CD4-positive, alpha-beta memory T cell (primary cell): ENCODE data around the gene RASGRP1. TPM values are rescaled to one million over a fixed set of nuclear protein-coding genes. Genes with fewer than 3 reads are reported as not detected.
A peak's percentile ranks its signal among the peaks of the same experiment; 100 is the strongest.

Source experiments
- CTCF ChIA-PET: fragments of 350-600 bp; sonication (Branson Sonifier 250); formaldehyde crosslinking; loops from one replicate; lab custom pipeline; 2021; ENCODE audit warnings: inconsistent platforms; ENCODE audit not compliant: partially characterized antibody; lab: Charles Lee
- POLR2A ChIA-PET: fragments of 350-600 bp; sonication (Branson Sonifier 250); formaldehyde crosslinking; loops from one replicate; lab custom pipeline; 2021; ENCODE audit not compliant: partially characterized antibody; lab: Charles Lee
- DNase-seq, 5 donors: peaks; one replicate each; pipeline versions ENCODE4 v3.0.0 to v3.0.0-alpha.2; 2020 to 2022; ENCODE audit warnings: mixed read lengths in 1 of 5
- H3K27ac ChIP-seq: one replicate; pipeline ENCODE4 v1.7.0; 2013; ENCODE audit warnings: low read depth, low read length
- H3K27me3 ChIP-seq: 2 replicates; pipeline ENCODE4 v1.7.0; 2013; ENCODE audit warnings: mild to moderate bottlenecking, low read length, moderate library complexity; ENCODE audit not compliant: insufficient read depth
- H3K36me3 ChIP-seq: 2 replicates; pipeline ENCODE4 v1.7.0; 2013; ENCODE audit warnings: mild to moderate bottlenecking, low read length, moderate library complexity; ENCODE audit not compliant: insufficient read depth
- H3K4me1 ChIP-seq: 2 replicates; pipeline ENCODE4 v1.7.0; 2013; ENCODE audit warnings: mild to moderate bottlenecking, low read length, moderate library complexity; ENCODE audit not compliant: insufficient read depth
- H3K4me3 ChIP-seq, 2 donors: one replicate each; pipeline ENCODE4 v1.7.0; 2013; ENCODE audit warnings: low read length in 2 of 2, mild to moderate bottlenecking in 1 of 2
- H3K9me3 ChIP-seq, 2 donors: one replicate each; pipeline ENCODE4 v1.7.0; 2013; ENCODE audit warnings: low read length in 2 of 2, control low read depth in 1 of 2; ENCODE audit not compliant: control insufficient read depth in 1 of 2
- H3K27ac Mint-ChIP-seq, 7 donors: one replicate each; pipeline ENCODE4 v1.8.0; 2020 to 2021; ENCODE audit warnings: mixed read lengths in 7 of 7, mild to moderate bottlenecking in 6 of 7, inconsistent platforms in 3 of 7, moderate library complexity in 3 of 7
- H3K27me3 Mint-ChIP-seq, 2 donors: one replicate each; pipeline ENCODE4 v1.8.0; 2020 to 2021; ENCODE audit warnings: mixed read lengths in 2 of 2
- H3K36me3 Mint-ChIP-seq, 2 donors: one replicate each; pipeline ENCODE4 v1.8.0; 2020 to 2021; ENCODE audit warnings: mixed read lengths in 2 of 2, inconsistent platforms in 1 of 2, mild to moderate bottlenecking in 1 of 2
- H3K4me1 Mint-ChIP-seq, 4 donors: one replicate each; pipeline ENCODE4 v1.8.0; 2020 to 2021; ENCODE audit warnings: mixed read lengths in 4 of 4, mild to moderate bottlenecking in 1 of 4
- H3K4me3 Mint-ChIP-seq, 8 donors: one replicate each; pipeline ENCODE4 v1.8.0; 2020 to 2021; ENCODE audit warnings: mixed read lengths in 8 of 8, mild to moderate bottlenecking in 7 of 8, moderate library complexity in 6 of 8, inconsistent platforms in 3 of 8
- H3K9me3 Mint-ChIP-seq, 8 donors: one replicate each; pipeline ENCODE4 v1.8.0; 2020 to 2021; ENCODE audit warnings: mixed read lengths in 8 of 8, mild to moderate bottlenecking in 5 of 8, inconsistent platforms in 3 of 8, moderate library complexity in 1 of 8
- intact Hi-C: fragments of 100-400 bp; cut with micrococcal nuclease; formaldehyde crosslinking; loops from one replicate; pipeline ENCODE4 v1.15.1; 2023
- polyA plus RNA-seq, 2 donors: library from polyadenylated mRNA; unstranded; fragments of 300-500 nt; fragmentation: Illumina TruSeq; gene quantifications; one replicate each; pipeline ENCODE4 v1.2.3, GENCODE V29; 2021
- total RNA-seq, 2 experiments: library from RNA; stranded (reverse); gene quantifications; one replicate each; pipeline ENCODE4 v1.2.3, GENCODE V29; 2021

RASGRP1 gene
- total and polyA plus RNA-seq, 4 experiments from 2014 or later = 47.8 to 125 (median 104) TPM

DNA sequence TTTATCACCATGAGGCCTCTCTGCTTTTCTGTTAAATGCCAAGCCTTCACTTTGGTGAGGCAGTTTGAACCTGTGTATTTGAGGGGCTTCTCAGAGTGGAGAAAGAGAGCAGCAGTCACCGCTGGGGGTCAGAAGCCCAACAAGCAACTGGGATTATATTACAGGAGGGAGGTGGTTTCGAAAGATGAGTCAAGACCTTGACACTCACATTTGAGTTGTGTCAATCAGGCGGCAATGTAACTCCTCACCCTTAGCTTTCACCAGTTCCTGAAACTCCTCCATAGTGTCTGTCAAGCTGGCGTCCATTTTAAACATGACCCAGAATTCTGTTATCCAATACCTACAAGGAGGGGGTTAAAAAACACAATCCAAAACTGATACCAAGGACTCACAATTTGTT is 46.5 kb downstream of the RASGRP1 start:
- Histone ChIP-seq H3K9me3 (no peaks in the 10 kb centered on the region), H3K36me3 (peaks cover 74% of the 10 kb centered on the region), H3K27me3 (no peaks in the 10 kb centered on the region), H3K4me3 (no peak overlapping the region), H3K4me1 (peaks cover 37% of the 10 kb centered on the region), H3K27ac (peak overlapping the region; percentile 27)
- peak overlapping the region in 1 of 8 donors; percentile 15 for H3K4me3 Mint-ChIP-seq
- no peaks in the 10 kb centered on the region for H3K9me3 Mint-ChIP-seq
- ChIA-PET POLR2A (interaction anchor here (1.2 kb wide), 2 partner anchors 13 to 168 kb away, joined by 3 to 4 read pairs; no protein-coding TSS in a partner anchor), CTCF (interaction anchor here (1.2 to 2.9 kb wide), 6 partner anchors 46 to 182 kb away, joined by 5 to 13 read pairs (median 8); partner anchors contain the start of gene RASGRP1)
- intact Hi-C loops = loop anchor here (5.0 kb wide), 1 partner anchor 44 kb away; the partner anchor contains the start of gene RASGRP1
- H3K36me3 Mint-ChIP-seq = peaks cover 62 to 85% of the 10 kb centered on the region in 2 donors
- no peak for DNase-seq
- peak overlapping the region; percentile 44 to 89 (median 72) for H3K27ac Mint-ChIP-seq
- peaks cover 30 to 41% (median 36%) of the 10 kb centered on the region in 4 donors for H3K4me1 Mint-ChIP-seq
- no peaks in the 10 kb centered on the region for H3K27me3 Mint-ChIP-seq

DNA sequence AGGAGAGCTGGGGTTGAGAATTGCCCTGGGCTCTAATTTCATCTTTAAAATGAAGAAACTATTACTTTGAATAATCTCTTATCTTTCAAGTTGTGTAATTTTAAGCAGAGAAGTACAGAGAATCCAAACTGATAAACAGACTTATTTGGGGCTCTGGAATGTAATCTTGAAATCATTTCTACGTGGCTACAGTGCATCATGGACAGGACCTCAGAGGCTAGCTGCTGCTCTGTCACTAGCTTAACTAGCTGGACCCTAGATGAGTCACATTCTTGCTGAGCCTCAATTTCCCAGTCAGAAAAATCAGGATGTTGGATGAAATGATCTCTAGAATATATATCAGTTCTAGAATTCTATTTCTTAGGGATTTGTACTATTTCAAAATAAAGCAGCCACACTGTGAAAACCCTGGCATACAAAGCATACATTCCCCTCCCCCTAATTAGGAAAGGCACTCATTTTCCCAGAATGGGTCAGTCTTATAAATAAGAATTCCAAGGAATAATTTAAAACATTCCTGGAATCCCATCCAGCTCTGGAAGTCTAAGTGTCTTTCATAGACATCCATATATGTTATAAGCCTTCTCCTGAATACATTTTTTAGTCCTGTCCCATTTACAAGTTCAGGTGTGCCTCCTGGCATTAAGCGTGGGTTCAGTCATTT is 47.2 kb downstream of the RASGRP1 start:
- H3K4me1 ChIP-seq = peaks cover 30% of the 10 kb centered on the region
- H3K4me3 Mint-ChIP-seq = no peak overlapping the region
- no peaks in the 10 kb centered on the region for H3K9me3 ChIP-seq
- peak overlapping the region; percentile 27 for H3K27ac ChIP-seq
- no peak overlapping the region for H3K4me3 ChIP-seq
- no peak for DNase-seq
- peaks cover 25 to 35% (median 30%) of the 10 kb centered on the region in 4 donors for H3K4me1 Mint-ChIP-seq
- H3K27me3 Mint-ChIP-seq = no peaks in the 10 kb centered on the region
- peaks cover 61 to 85% of the 10 kb centered on the region in 2 donors for H3K36me3 Mint-ChIP-seq
- peaks cover 74% of the 10 kb centered on the region for H3K36me3 ChIP-seq
- H3K9me3 Mint-ChIP-seq = no peaks in the 10 kb centered on the region
- H3K27me3 ChIP-seq = no peaks in the 10 kb centered on the region
- H3K27ac Mint-ChIP-seq = peak overlapping the region in 5 of 7 donors; percentile 24 to 89 (median 72)
- ChIA-PET CTCF (interaction anchor here (1.5 to 2.9 kb wide), 5 partner anchors 13 to 173 kb away, joined by 5 to 13 read pairs (median 8); partner anchors contain the start of gene RASGRP1), POLR2A (interaction anchor here (1.0 to 1.4 kb wide), 3 partner anchors 14 to 172 kb away, joined by 3 to 7 read pairs (median 3); partner anchors contain the start of gene RASGRP1)
- intact Hi-C loops = loop anchor here (5.0 kb wide), 1 partner anchor 45 kb away; the partner anchor contains the start of gene RASGRP1

DNA sequence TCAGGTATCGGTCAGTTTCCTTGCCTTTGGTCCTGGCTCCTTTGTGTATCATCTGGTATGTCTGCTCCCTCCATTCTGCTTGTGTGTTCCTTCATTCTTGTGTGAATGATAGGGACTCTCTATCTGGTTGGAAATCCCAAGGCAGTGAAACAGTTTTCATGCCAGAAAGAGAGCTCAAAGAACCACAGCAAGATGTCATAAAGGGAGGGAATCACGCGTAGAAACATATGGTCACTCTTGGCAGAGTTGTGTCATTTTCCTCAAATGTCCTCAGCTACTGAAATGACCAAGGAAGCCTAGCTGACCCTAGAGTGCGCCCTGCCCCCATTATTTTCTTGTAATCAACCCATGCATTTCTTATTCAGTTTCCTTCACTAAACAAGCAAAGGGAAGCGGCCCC is 48.0 kb downstream of the RASGRP1 start:
- Histone ChIP-seq H3K4me1 (peaks cover 22% of the 10 kb centered on the region), H3K27ac (no peak overlapping the region), H3K9me3 (no peaks in the 10 kb centered on the region), H3K4me3 (no peak overlapping the region), H3K36me3 (peaks cover 81% of the 10 kb centered on the region), H3K27me3 (no peaks in the 10 kb centered on the region)
- Mint-ChIP-seq H3K36me3 (peaks cover 65 to 88% of the 10 kb centered on the region in 2 donors), H3K9me3 (no peaks in the 10 kb centered on the region), H3K27ac (peak overlapping the region in 4 of 7 donors; percentile 56 to 87 (median 71)), H3K4me1 (peaks cover 18 to 26% (median 25%) of the 10 kb centered on the region in 4 donors), H3K27me3 (no peaks in the 10 kb centered on the region), H3K4me3 (no peak overlapping the region)
- intact Hi-C loops = loop anchor here (5.0 kb wide), 1 partner anchor 46 kb away; the partner anchor contains the start of gene RASGRP1
- ChIA-PET POLR2A (interaction anchor here (0.9 to 1.4 kb wide), 3 partner anchors 13 to 173 kb away, joined by 3 to 7 read pairs (median 5); partner anchors contain the start of gene RASGRP1), CTCF (interaction anchor here (1.5 to 2.9 kb wide), 5 partner anchors 13 to 174 kb away, joined by 5 to 13 read pairs (median 8); partner anchors contain the start of gene RASGRP1)
- DNase-seq = no peak

DNA sequence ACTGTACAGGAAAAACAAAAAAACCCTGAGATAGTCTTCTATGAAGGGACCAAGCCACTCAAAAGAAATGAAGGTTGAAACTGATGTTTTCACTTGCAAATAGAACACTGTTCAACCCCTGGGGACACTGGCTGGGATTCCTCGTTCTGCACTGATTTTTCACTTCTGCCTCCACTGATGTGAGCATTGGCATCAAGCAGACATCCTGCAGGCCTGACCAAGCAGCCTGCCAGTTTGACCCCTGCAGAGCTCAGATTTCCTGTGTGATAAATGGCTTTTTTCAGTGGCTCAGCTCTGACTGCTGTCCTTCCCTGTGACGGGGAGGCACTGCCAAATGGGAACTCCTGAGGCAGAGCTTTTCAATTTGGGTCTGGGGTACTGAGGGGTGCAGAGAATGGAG is 50.0 kb downstream of the RASGRP1 start:
- Mint-ChIP-seq H3K36me3 (peaks cover 74 to 92% of the 10 kb centered on the region in 2 donors), H3K4me3 (no peak overlapping the region), H3K4me1 (peaks cover 12 to 24% (median 19%) of the 10 kb centered on the region in 4 donors), H3K9me3 (no peaks in the 10 kb centered on the region), H3K27me3 (no peaks in the 10 kb centered on the region), H3K27ac (peak overlapping the region; percentile 15 to 90 (median 72))
- CTCF ChIA-PET = interaction anchor here (1.0 to 6.5 kb wide), 4 partner anchors 9 to 174 kb away, joined by 3 to 55 read pairs (median 4); no protein-coding TSS in a partner anchor
- POLR2A ChIA-PET = interaction anchor here (0.9 to 1.5 kb wide), 2 partner anchors 49 to 137 kb away, joined by 3 to 6 read pairs; no protein-coding TSS in a partner anchor
- Histone ChIP-seq H3K4me1 (peaks cover 7% of the 10 kb centered on the region), H3K9me3 (no peaks in the 10 kb centered on the region), H3K27me3 (no peaks in the 10 kb centered on the region), H3K27ac (no peak overlapping the region), H3K36me3 (peaks cover 92% of the 10 kb centered on the region), H3K4me3 (no peak overlapping the region)
- intact Hi-C loops = no loop called here
- DNase-seq = no peak

DNA sequence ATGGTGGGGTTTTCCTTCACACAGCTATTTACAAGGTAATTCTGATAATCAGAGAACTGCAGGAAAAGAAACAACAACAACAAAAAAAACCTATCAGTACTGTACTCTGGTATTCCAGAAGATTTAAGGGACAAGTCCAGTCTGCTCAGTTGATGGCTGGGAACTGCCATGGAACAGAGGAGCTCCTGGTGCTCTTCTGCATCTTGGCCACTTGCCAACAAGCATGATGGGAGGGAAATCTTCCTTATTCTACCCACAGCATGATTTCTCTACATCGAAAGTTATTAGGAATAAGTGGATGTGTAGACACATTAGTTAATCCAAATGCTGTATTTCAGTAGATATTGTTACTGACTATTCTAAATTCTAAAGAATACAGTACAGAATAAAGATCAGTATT is 51.7 kb downstream of the RASGRP1 start:
- no peak for DNase-seq
- Histone ChIP-seq H3K4me1 (peaks cover 3% of the 10 kb centered on the region), H3K27ac (peak overlapping the region; percentile 2), H3K36me3 (peaks cover 86% of the 10 kb centered on the region), H3K9me3 (no peaks in the 10 kb centered on the region), H3K4me3 (no peak overlapping the region), H3K27me3 (no peaks in the 10 kb centered on the region)
- H3K36me3 Mint-ChIP-seq = peaks cover 75 to 95% of the 10 kb centered on the region in 2 donors
- peaks cover 11 to 26% (median 13%) of the 10 kb centered on the region in 4 donors for H3K4me1 Mint-ChIP-seq
- no peaks in the 10 kb centered on the region for H3K9me3 Mint-ChIP-seq
- ChIA-PET CTCF (interaction anchor here (0.8 to 6.5 kb wide), 8 partner anchors 10 to 186 kb away, joined by 3 to 55 read pairs (median 4); partner anchors contain the start of gene RASGRP1), POLR2A (interaction anchor here (1.0 to 1.3 kb wide), 3 partner anchors 9 to 140 kb away, joined by 3 to 5 read pairs (median 3); no protein-coding TSS in a partner anchor)
- H3K27me3 Mint-ChIP-seq = no peaks in the 10 kb centered on the region
- peak overlapping the region; percentile 18 to 68 (median 47) for H3K27ac Mint-ChIP-seq
- H3K4me3 Mint-ChIP-seq = no peak overlapping the region
- intact Hi-C loops = no loop called here

DNA sequence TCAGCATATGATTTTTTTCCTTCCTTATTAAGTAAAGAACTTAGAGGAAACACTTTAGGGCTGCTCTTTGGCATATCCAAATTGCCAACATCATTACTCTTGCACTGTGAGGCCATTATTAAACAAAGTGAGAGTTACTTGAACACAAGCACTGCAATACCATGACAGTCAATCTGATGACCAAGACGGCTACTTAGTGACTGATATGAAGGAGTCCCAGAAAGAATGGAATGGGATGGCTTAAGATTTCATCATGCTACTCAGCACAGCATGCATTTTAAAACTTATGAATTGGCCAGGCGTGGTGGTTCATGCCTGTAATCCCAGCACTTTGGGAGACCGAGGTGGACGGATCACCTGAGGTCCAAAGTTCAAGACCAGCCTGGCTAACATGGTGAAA is 55.5 kb downstream of the RASGRP1 start:
- no peak overlapping the region for H3K4me3 Mint-ChIP-seq
- H3K4me1 Mint-ChIP-seq = peaks cover 5 to 26% (median 8%) of the 10 kb centered on the region in 4 donors
- POLR2A ChIA-PET = interaction anchor here (1.2 kb wide), 1 partner anchor 191 kb away, joined by 3 read pairs; no protein-coding TSS in a partner anchor

More for the DNA sequence above, 55.5 kb downstream of the RASGRP1 start:
- intact Hi-C loops = no loop called here
- peaks cover 3% of the 10 kb centered on the region for H3K4me1 ChIP-seq
- Mint-ChIP-seq H3K27ac (peak overlapping the region; percentile 37 to 80 (median 69)), H3K27me3 (no peaks in the 10 kb centered on the region), H3K36me3 (peaks cover 73 to 93% of the 10 kb centered on the region in 2 donors), H3K9me3 (no peaks in the 10 kb centered on the region)
- DNase-seq = no peak
- no peaks in the 10 kb centered on the region for H3K9me3 ChIP-seq
- no peak overlapping the region for H3K27ac ChIP-seq
- CTCF ChIA-PET = interaction anchor here (1.9 to 6.5 kb wide), 3 partner anchors 55 to 180 kb away, joined by 7 to 55 read pairs (median 9); no protein-coding TSS in a partner anchor
- no peaks in the 10 kb centered on the region for H3K27me3 ChIP-seq
- no peak overlapping the region for H3K4me3 ChIP-seq
- peaks cover 88% of the 10 kb centered on the region for H3K36me3 ChIP-seq
